OCI-LY1 (cell line): ENCODE results near the gene LCN15.

ENCODE experiments used
- H2AFZ ChIP-seq: fragments of 200-600 bp; sonication (generic), shearing (Covaris generic); 2 replicates; pipeline ENCODE4 v1.6.0; 2014; ENCODE audit warnings: antibody characterized with exemption, mild to moderate bottlenecking, low read length
- H3F3A ChIP-seq: fragments of 200-600 bp; sonication (generic), shearing (Covaris generic); 2 replicates; pipeline ENCODE4 v1.6.0; 2014; ENCODE audit warnings: mild to moderate bottlenecking, antibody characterized with exemption, low read length, moderate library complexity; ENCODE audit not compliant: insufficient read depth
- H3K27ac ChIP-seq: fragments of 200-600 bp; sonication (generic); 2 replicates; pipeline ENCODE4 v1.5.1; 2014; ENCODE audit warnings: low read length, mixed run types, mild to moderate bottlenecking, low read depth; ENCODE audit not compliant: poor library complexity, severe bottlenecking
- H3K27me3 ChIP-seq: fragments of 200-600 bp; sonication (generic); 2 replicates; pipeline ENCODE4 v1.6.0; 2014; ENCODE audit warnings: antibody characterized with exemption, mild to moderate bottlenecking, low read length, moderate library complexity; ENCODE audit not compliant: insufficient read depth
- H3K36me3 ChIP-seq: fragments of 200-600 bp; sonication (generic); 2 replicates; pipeline ENCODE4 v1.6.1; 2014; ENCODE audit warnings: mild to moderate bottlenecking, antibody characterized with exemption, low read length, moderate library complexity, mixed read lengths; ENCODE audit not compliant: insufficient read depth
- H3K4me1 ChIP-seq: fragments of 200-600 bp; sonication (generic); 2 replicates; pipeline ENCODE4 v1.5.1; 2014; ENCODE audit warnings: mild to moderate bottlenecking, low read length, moderate library complexity; ENCODE audit not compliant: insufficient read depth, severe bottlenecking
- H3K4me2 ChIP-seq: fragments of 200-600 bp; sonication (generic), shearing (Covaris generic); 2 replicates; pipeline ENCODE4 v1.6.1; 2014; ENCODE audit warnings: low read length
- H3K4me3 ChIP-seq: fragments of 200-600 bp; sonication (generic); 2 replicates; pipeline ENCODE4 v1.5.1; 2014; ENCODE audit warnings: low read length, low read depth, mild to moderate bottlenecking, mixed read lengths; ENCODE audit not compliant: poor library complexity, severe bottlenecking
- H3K79me2 ChIP-seq: fragments of 200-600 bp; shearing (Covaris generic); 2 replicates; pipeline ENCODE4 v1.6.1; 2016; ENCODE audit warnings: mixed run types, low read length, mixed read lengths; ENCODE audit not compliant: insufficient read depth
- H3K9ac ChIP-seq: fragments of 200-600 bp; sonication (generic), shearing (Covaris generic); 2 replicates; pipeline ENCODE4 v1.6.1; 2014; ENCODE audit warnings: mild to moderate bottlenecking, low read length, mixed read lengths
- H3K9me2 ChIP-seq: fragments of 200-600 bp; sonication (generic), shearing (Covaris generic); 2 replicates; pipeline ENCODE4 v1.6.1; 2014; ENCODE audit warnings: low read depth, mild to moderate bottlenecking, low read length, mixed read lengths
- H3K9me3 ChIP-seq: fragments of 200-600 bp; shearing (Covaris generic); 2 replicates; pipeline ENCODE4 v1.6.1; 2014; ENCODE audit warnings: low read length, mixed read lengths
- H4K20me1 ChIP-seq: fragments of 200-600 bp; sonication (generic), shearing (Covaris generic); 2 replicates; pipeline ENCODE4 v1.6.0; 2016; ENCODE audit warnings: mild to moderate bottlenecking, low read length; ENCODE audit not compliant: insufficient read depth
- CTCF ChIP-seq: fragments of 200-600 bp; sonication (generic), shearing (Covaris generic); IDR thresholded peaks from 2 replicates; pipeline ENCODE4 v1.5.1; 2017; ENCODE audit warnings: mild to moderate bottlenecking, antibody characterized with exemption, low read length, moderate library complexity, mixed read lengths
- EZH2 ChIP-seq: fragments of 200-600 bp; sonication (generic), shearing (Covaris generic); IDR thresholded peaks from 2 replicates; pipeline ENCODE4 v1.8.0; 2017; ENCODE audit warnings: borderline replicate concordance, mixed run types, mild to moderate bottlenecking, antibody characterized with exemption, low read length, moderate library complexity, mixed read lengths

LCN15 gene

GRCh38 chr9:136779808-136780207 is 15.5 kb upstream of the LCN15 start:
- Histone ChIP-seq H3K27me3 (peaks cover 2% of the 10 kb centered on the region; the same call in 1 of the 2 replicates), H2AFZ (no peak overlapping the region), H3K4me1 (no peaks in the 10 kb centered on the region), H3K4me2 (no peak overlapping the region), H3K9me3 (no peaks in the 10 kb centered on the region), H3K9me2 (no peaks in the 10 kb centered on the region), H3K27ac (no peak overlapping the region), H3F3A (no peaks in the 10 kb centered on the region), H3K36me3 (no peaks in the 10 kb centered on the region), H3K4me3 (no peak overlapping the region), H4K20me1 (no peaks in the 10 kb centered on the region), H3K79me2 (no peaks in the 10 kb centered on the region), H3K9ac (no peak overlapping the region)
- no peak for TF ChIP-seq EZH2
- no peak for TF ChIP-seq CTCF

GRCh38 chr9:136777359-136777758 is 13.0 kb upstream of the LCN15 start:
- TF ChIP-seq CTCF (no peak), EZH2 (no peak)
- Histone ChIP-seq H3K9ac (no peak overlapping the region), H4K20me1 (no peaks in the 10 kb centered on the region)

GRCh38 chr9:136776947-136777346 is 12.6 kb upstream of the LCN15 start:
- Histone ChIP-seq H3F3A (no peaks in the 10 kb centered on the region), H2AFZ (no peak overlapping the region), H3K79me2 (no peaks in the 10 kb centered on the region), H3K4me2 (no peak overlapping the region), H3K4me3 (no peak overlapping the region), H3K4me1 (peaks cover 5% of the 10 kb centered on the region), H3K36me3 (peaks cover 5% of the 10 kb centered on the region; the same call in 1 of the 2 replicates), H3K9me3 (peaks cover 5% of the 10 kb centered on the region; the same call in 1 of the 2 replicates), H3K9ac (no peak overlapping the region), H3K27ac (no peak overlapping the region), H4K20me1 (no peaks in the 10 kb centered on the region), H3K9me2 (no peaks in the 10 kb centered on the region), H3K27me3 (peaks cover 2% of the 10 kb centered on the region; the same call in 1 of the 2 replicates)
- no peak for TF ChIP-seq CTCF
- no peak for TF ChIP-seq EZH2

More at GRCh38 chr9:136777359-136777758, 13.0 kb upstream of the LCN15 start:
- Histone ChIP-seq H3K36me3 (peaks cover 5% of the 10 kb centered on the region; the same call in 1 of the 2 replicates), H2AFZ (no peak overlapping the region), H3K27ac (no peak overlapping the region), H3K4me1 (peaks cover 5% of the 10 kb centered on the region), H3K4me3 (no peak overlapping the region), H3K4me2 (no peak overlapping the region), H3F3A (no peaks in the 10 kb centered on the region), H3K9me3 (peaks cover 5% of the 10 kb centered on the region; the same call in 1 of the 2 replicates), H3K79me2 (no peaks in the 10 kb centered on the region), H3K9me2 (no peaks in the 10 kb centered on the region), H3K27me3 (peaks cover 2% of the 10 kb centered on the region; the same call in 1 of the 2 replicates)
